Fibroblast of pulmonary artery (primary cell): ENCODE data around the gene CSNK1D.
"Not testable (repeated sequence)": the region's sequence is repeated elsewhere in the genome, so short reads cannot be mapped to it uniquely, and the experiment has no call there.

Experiments
- DNase-seq: peaks from one replicate; pipeline ENCODE4 v3.0.0-alpha.2; 2010; ENCODE audit warnings: low read depth
- H3K4me3 ChIP-seq: replicated peaks from 2 replicates; pipeline ENCODE4 v1.5.1; 2011; ENCODE audit warnings: low read depth, mild to moderate bottlenecking, control low read depth, low read length, moderate library complexity
- CTCF ChIP-seq: IDR thresholded peaks from 2 replicates; pipeline ENCODE4 v1.5.1; 2011; ENCODE audit warnings: mild to moderate bottlenecking, control low read depth, low read length, inconsistent platforms; ENCODE audit errors: missing control alignments

Gene CSNK1D

GRCh38 chr17:82262344-82262743, 11.2 kb downstream of the CSNK1D start:
- H3K4me3 ChIP-seq, result no peak overlapping the region
- no peak for TF ChIP-seq CTCF
- no peak for DNase-seq

- not testable (repeated sequence) for DNase-seq, H3K4me3 ChIP-seq
Measured at GRCh38 chr17:82259972-82260961, 13.2 kb downstream of the CSNK1D start.

- DNase-seq, result no peak
- no peak for TF ChIP-seq CTCF
- no peak overlapping the region for H3K4me3 ChIP-seq
Measured at GRCh38 chr17:82258555-82258954, 14.9 kb downstream of the CSNK1D start.

GRCh38 chr17:82257473-82257872, 16.0 kb downstream of the CSNK1D start:
- DNase-seq, result peak; percentile 43
- no peak for TF ChIP-seq CTCF

GRCh38 chr17:82256242-82256885, 17.1 kb downstream of the CSNK1D start:
- no peak overlapping the region for H3K4me3 ChIP-seq
- TF ChIP-seq CTCF, result no peak
- DNase-seq, result no peak

More at GRCh38 chr17:82257473-82257872, 16.0 kb downstream of the CSNK1D start:
- no peak overlapping the region for H3K4me3 ChIP-seq

GRCh38 chr17:82255402-82255972, 18.0 kb downstream of the CSNK1D start:
- no peak for TF ChIP-seq CTCF
- no peak overlapping the region for H3K4me3 ChIP-seq
- DNase-seq, result no peak

- H3K4me3 ChIP-seq, DNase-seq: not testable (repeated sequence)
Measured at GRCh38 chr17:82254746-82255145, 18.8 kb downstream of the CSNK1D start.

GRCh38 chr17:82254096-82254495, 19.4 kb downstream of the CSNK1D start:
- DNase-seq, H3K4me3 ChIP-seq: not testable (repeated sequence)
